Ramos (cell line): Measurements from ENCODE around the gene LTBP3.

Source experiments
- in situ Hi-C: fragments of 300-500 bp; cut with MboI; formaldehyde crosslinking; loops from one replicate; pipeline ENCODE4 v1.14.3; 2022; ENCODE audit warnings: low sequenced_read_pairs; ENCODE audit not compliant: unreplicated experiment

LTBP3 gene

DNA sequence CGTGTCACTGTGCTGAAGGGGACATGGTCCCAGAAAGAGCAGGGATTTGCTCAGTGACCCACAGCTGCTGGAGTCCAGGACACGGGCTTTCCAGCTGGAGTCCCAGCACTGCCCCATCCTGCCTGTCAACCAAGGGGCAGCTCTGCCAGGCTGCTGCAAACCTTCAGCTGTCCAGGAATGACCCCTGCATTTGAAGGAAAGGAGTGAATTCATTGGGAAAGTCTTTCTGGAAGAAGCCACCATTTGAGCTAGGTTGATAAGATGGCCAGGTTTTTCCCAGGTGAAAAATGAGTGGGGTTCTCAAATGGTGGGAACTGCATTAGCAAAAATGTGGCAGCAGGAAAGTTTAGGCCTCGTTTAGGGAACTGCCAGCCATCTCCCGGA, 28.1 kb upstream of the LTBP3 start:
- in situ Hi-C loops = no loop called here

- in situ Hi-C loops = no loop called here
These were observed 27.5 kb upstream of the LTBP3 start for GRCh38 chr11:65585396-65586246.

- in situ Hi-C loops = no loop called here
These were observed 26.6 kb upstream of the LTBP3 start for GRCh38 chr11:65584723-65585171.

GRCh38 chr11:65584106-65584505, 25.9 kb upstream of the LTBP3 start:
- in situ Hi-C loops = no loop called here

GRCh38 chr11:65583589-65583988, 25.4 kb upstream of the LTBP3 start:
- in situ Hi-C loops = no loop called here

GRCh38 chr11:65581928-65582327, 23.8 kb upstream of the LTBP3 start:
- in situ Hi-C loops = no loop called here

DNA sequence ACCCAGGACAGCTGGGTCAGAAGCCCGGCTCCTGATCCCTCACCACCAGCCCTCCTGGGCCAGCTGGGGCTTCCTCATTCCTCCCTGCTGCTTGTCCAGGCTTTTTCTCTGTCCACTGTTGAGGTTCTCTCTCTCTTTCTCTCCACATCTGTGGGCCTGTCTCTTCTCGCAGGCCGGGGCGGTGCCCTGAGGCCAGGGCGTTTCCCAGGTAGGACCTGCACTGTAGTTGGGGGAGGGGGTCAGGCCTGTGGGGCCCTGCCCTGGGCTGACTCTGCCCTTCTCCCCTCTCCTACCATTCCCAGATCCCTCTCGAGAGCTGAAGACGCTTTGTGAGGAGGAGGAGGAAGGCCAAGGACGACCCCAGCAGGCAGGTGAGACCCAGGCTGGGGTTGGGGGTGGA, 22.6 kb upstream of the LTBP3 start:
- in situ Hi-C loops = no loop called here

DNA sequence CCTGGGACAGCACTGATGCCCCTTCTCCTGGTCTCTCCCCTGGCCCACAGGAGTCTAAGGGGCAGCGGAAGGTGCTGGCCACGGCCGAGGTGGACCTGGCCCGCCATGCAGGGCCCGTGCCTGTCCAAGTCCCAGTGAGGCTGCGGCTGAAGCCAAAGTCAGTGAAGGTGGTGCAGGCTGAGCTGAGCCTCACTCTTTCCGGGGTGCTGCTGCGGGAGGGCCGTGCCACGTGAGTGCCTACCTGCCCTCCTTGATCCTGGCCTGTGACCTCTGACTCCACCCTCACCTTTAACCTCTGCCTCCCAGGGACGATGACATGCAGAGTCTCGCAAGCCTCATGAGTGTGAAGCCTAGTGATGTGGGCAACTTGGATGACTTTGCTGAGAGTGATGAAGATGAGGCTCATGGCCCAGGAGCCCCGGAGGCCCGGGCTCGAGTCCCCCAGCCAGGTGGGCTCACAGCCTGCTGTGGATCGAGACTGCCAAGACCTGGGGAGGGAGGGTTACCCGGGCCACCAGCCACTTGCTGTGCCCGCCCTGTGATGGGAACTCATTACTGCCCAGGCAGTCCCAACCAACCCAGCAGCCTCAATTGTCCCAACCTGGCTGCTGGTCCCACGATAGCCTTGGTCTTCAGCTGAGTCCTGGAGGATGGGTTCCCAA, 22.0 kb upstream of the LTBP3 start:
- in situ Hi-C loops = no loop called here

DNA sequence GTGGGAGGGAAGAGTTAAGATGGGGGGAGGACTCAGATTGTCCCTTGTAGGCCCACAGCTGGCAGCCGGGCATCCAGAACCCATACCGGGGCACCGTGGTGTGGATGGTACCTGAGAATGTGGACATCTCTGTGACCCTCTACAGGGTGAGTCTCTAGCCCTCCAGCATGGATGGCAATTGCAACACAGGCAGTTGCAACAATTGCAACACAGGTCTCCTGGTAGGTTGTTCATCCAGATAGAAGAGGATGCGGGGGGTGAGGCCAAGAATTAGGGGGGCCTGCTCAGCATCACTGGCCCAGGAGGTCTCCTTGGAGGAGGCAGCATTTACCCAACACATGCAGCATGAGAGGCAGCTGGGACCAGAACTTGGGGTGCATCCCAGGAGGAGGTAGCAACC, 21.1 kb upstream of the LTBP3 start:
- in situ Hi-C loops = no loop called here

- in situ Hi-C loops = no loop called here
These were observed 20.5 kb upstream of the LTBP3 start for GRCh38 chr11:65578667-65579066.

DNA sequence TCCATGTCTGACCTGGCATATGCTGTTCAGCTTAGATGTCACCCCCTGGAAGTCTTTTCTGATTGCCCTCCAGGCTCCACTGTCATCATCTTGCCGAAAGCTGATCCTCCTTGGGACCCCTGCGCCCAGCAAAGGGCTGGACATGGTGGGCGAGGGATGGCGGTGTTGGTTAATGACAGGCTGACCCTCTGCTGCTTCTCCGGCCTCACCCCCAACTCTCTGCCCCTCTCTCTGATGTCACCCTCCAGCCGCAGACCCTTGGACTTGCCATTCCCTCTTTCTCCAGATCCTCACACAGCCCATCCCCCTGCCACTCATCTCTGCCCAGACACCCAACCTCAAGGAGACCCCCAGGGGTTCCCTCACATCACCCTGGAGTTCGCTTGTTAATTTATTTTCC, 20.0 kb upstream of the LTBP3 start:
- in situ Hi-C loops = no loop called here

DNA sequence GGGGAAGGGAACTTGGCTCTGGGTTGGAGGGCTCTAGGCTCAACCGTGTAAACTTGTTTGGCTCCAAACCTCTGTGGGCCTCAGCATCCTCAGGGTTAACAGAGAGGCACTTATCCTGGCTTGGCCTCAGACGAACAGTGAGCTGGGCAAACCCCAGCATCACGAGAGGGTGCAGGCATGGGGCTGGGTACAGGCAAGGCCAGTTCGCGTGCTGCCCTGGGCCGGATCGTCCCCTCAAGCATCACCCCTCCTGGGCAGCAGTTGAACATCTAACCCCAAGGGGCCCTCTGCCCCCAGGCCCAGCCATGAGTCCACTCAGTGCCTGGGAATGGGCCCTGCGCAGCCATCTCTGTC, 19.6 kb upstream of the LTBP3 start:
- in situ Hi-C loops = no loop called here

DNA sequence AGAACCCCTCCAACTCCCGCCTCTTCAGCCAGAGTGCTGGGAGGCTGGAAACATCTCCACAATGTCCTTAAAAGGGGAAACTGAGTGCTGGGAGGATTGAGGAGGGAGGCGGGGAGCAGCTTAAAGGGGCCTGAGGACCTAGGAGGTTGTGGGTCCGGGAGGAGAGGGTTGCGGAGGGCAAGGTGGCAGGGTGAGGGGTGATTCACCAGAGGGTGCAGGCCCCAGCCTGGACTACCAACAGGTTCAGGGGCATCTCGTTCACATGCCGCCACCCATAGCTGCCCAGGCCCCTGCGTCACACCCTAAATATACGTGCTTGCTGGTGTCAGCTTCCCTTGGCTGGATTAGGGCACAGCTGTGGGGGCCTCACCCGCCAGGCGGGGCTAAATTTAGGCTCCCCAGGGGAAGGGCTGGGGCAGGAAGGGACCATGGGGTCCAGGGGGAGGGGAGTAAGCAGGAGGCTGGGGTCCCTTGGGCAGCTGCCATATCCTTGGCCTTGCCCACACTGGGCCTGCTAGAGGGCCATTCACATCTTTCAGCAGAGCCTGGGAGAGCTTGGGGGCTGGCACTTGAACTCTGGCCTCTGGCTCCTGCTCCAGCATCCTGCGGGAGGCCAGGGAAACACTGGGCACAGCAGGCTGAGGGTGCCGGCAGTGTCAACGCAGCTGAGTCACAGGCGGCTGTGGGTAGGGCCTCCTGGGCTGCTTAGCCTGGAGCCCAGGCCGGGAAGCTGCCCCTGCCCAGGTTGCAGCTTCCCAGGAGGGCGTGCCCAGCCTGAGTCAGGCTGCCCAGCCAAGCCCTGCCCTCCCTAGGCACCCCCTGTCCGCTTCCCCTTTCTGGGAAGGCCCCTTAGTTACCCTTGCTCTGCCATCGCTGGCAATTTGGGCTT, 19.0 kb upstream of the LTBP3 start:
- in situ Hi-C loops = no loop called here

DNA sequence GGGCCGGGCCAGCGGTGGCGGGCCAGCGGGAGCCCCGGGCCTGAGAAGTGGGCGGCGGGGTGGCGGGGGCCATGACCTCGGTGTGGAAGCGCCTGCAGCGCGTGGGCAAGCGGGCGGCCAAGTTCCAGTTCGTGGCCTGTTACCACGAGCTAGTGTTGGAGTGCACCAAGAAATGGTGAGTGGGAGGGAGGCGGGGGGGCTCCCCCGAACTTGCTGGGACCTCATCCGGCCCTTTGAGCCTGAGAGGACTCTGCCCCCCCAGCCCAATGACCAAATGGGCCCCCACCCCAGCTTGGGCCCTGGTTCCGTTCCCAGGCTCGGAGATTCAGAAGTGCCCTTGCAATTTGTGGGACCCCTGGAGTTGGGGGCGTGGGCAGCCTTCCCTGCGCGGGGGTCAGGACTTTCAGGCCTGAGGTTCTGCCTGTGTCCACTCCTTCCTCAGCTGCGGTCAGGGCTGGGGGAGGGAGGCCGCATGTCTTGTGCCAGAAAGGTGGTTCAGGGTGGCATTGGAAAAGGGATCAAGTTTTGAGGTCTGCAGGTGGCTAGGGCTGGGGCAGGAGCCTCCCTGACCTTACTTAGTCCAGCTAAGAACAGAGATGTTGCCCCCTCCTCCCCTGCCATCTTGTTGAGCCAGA, 18.2 kb upstream of the LTBP3 start:
- in situ Hi-C loops = no loop called here

GRCh38 chr11:65575568-65576231, 17.5 kb upstream of the LTBP3 start, which contains the start of gene EHBP1L1:
TSS of gene EHBP1L1 (plus strand) at chr11:65576053. CDS start at chr11:65576303, 250 bp downstream.
- in situ Hi-C loops = no loop called here

DNA sequence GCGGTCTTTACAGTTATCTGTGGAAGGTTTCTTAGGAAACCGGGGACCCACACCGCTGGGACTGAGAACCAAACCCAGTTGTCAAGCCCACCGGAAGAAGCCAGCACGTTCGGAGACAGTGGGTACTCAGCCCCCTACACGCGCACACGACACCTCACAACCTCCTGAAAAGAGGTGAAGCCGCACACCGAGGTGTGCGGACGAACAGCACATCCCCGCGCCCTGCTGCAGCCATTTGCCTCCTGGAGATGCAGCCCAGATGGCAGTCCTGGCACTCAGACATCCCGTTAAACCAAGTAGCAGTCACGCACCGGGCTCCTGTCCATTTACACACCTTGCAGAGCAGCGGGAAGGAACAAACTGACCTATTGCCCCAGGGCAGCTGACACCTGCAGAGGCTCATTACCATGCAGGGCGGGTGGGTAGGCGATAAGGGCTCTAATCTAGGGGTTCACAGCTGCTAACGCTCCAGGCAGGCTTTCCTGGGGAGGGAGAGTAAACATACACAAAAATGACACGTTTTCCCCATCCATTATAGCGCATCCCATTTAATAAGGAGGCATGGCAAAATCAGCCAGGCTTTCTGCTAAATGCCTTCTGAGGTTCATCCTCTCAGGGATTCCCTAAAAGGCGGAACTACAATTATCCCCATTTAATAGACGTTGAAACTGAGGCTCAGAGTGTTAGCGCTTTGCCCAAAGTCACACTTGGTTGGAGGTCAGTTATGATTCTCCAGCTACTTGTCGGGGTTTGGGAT, 16.8 kb upstream of the LTBP3 start:
- in situ Hi-C loops = no loop called here

- in situ Hi-C loops = no loop called here
These were observed 16.1 kb upstream of the LTBP3 start for GRCh38 chr11:65574109-65574810.

DNA sequence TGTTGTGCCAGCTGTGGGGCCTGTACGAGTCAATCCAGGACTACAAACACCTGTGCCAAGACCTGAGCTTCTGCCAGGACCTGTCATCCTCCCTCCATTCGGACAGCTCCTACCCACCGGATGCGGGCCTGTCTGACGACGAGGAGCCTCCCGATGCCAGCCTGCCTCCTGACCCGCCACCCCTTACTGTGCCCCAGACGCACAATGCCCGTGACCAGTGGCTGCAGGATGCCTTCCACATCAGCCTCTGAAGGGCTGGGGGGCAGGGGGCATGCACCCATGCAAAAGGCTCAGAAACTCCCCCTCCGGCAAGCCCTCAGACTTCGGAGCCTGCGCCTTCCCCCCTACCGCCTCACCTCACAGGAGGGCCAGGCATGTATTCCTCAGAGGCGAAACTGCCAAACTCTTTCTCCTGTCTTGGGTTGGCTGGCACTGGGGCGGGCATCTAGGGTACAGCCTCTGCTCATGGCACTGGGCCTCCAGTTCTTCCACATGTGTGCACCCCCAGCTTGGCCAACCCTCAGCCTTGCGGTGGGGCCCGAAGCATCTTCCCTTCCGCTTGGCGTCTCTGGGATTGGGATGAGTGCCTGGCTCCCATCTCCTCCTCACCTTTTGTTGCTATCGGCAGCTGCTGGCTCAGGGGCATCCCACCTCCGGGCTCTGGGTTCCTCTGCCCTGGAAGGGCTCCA, 15.4 kb upstream of the LTBP3 start:
- in situ Hi-C loops = no loop called here
